HG03521 (cell line): ENCODE data around the gene HSD11B1.

ENCODE experiments used
- ATAC-seq: cut with Tn5 transposase; IDR thresholded peaks from one replicate; pipeline ENCODE4 v1.9.1; 2021; ENCODE audit warnings: mild to moderate bottlenecking, moderate library complexity; ENCODE audit not compliant: unreplicated experiment

The HSD11B1 gene

GRCh38 chr1:209751627-209752231 lies 47.1 kb downstream of the HSD11B1 start:
- ATAC-seq, result peak; percentile 26

- ATAC-seq, result no peak
These were observed 48.2 kb downstream of the HSD11B1 start for GRCh38 chr1:209752890-209753289.

GRCh38 chr1:209755256-209755655 lies 50.6 kb downstream of the HSD11B1 start:
- no peak for ATAC-seq

GRCh38 chr1:209755926-209756614 lies 51.4 kb downstream of the HSD11B1 start, which contains the start of gene TRAF3IP3:
TRAF3IP3 (plus strand) TSS chr1:209756053; CDS start chr1:209760040, 3,987 bp downstream.
- ATAC-seq, result peak; percentile 87

GRCh38 chr1:209756615-209757445 lies 52.2 kb downstream of the HSD11B1 start:
- ATAC-seq, result peak; percentile 28

GRCh38 chr1:209758400-209758799 lies 53.8 kb downstream of the HSD11B1 start:
- ATAC-seq, result no peak

- no peak for ATAC-seq
These were observed 55.2 kb downstream of the HSD11B1 start for GRCh38 chr1:209759829-209760359.

GRCh38 chr1:209761011-209761635 lies 56.5 kb downstream of the HSD11B1 start:
- ATAC-seq, result no peak

GRCh38 chr1:209766051-209766450 lies 61.4 kb downstream of the HSD11B1 start:
- no peak for ATAC-seq

GRCh38 chr1:209767096-209767495 lies 62.5 kb downstream of the HSD11B1 start:
- no peak for ATAC-seq

- ATAC-seq, result no peak
These were observed 63.1 kb downstream of the HSD11B1 start for GRCh38 chr1:209767706-209768105.

GRCh38 chr1:209768354-209768774 lies 63.7 kb downstream of the HSD11B1 start:
- ATAC-seq, result peak; percentile 78

- peak; percentile 64 for ATAC-seq
These were observed 64.7 kb downstream of the HSD11B1 start for GRCh38 chr1:209769171-209769904.

- ATAC-seq, result no peak
These were observed 65.3 kb downstream of the HSD11B1 start for GRCh38 chr1:209769971-209770370.

- ATAC-seq, result no peak
These were observed 66.2 kb downstream of the HSD11B1 start for GRCh38 chr1:209770636-209771415.

- ATAC-seq, result no peak
These were observed 67.5 kb downstream of the HSD11B1 start for GRCh38 chr1:209772126-209772525.

- ATAC-seq, result peak; percentile 72
These were observed 69.9 kb downstream of the HSD11B1 start for GRCh38 chr1:209774592-209774991.

GRCh38 chr1:209775678-209776077 lies 71.0 kb downstream of the HSD11B1 start:
- ATAC-seq, result no peak

GRCh38 chr1:209777587-209777986 lies 72.9 kb downstream of the HSD11B1 start:
- no peak for ATAC-seq
